ENCODE results near the gene TPH2. TPM values are rescaled to one million over a fixed set of nuclear protein-coding genes. Genes with fewer than 3 reads are reported as not detected.

TPH2 gene
- total and polyA plus RNA-seq, 2 of the 13 experiments (the other 11 are each of a cell fraction or from before 2014, with no cell fraction given): not detected

- TF ChIP-seq GRHL1 (CRISPR knock-in tag; conservative IDR thresholded peaks at IDR 0.05): no peak
- peak; percentile 44; the same call in 1 of the 2 replicates for TF ChIP-seq PHF21A (CRISPR knock-in tag; IDR thresholded peaks at IDR 0.05)
- no peak for TF ChIP-seq ZFYVE20 (CRISPR knock-in tag; IDR thresholded peaks at IDR 0.05; ENCODE audit: borderline replicate concordance, low read depth)
- TF ChIP-seq ZNF329 (CRISPR knock-in tag; IDR thresholded peaks at IDR 0.05; ENCODE audit: low read depth): no peak
- no peak; a peak in 1 of 4 replicates for TF ChIP-seq MAFK (conservative IDR thresholded peaks at IDR 0.05 in 1 of 2, IDR thresholded peaks at IDR 0.05 in 1 of 2; ENCODE audit: low read length in 2 of 2)
- TF ChIP-seq SIX1 (CRISPR knock-in tag; IDR thresholded peaks at IDR 0.05; ENCODE audit: borderline replicate concordance): peak; percentile 20; the same call in 1 of the 2 replicates
- peak; percentile 91 for TF ChIP-seq AHDC1 (CRISPR knock-in tag; IDR thresholded peaks at IDR 0.05; ENCODE audit: borderline replicate concordance)
- TF ChIP-seq ZFP37 (CRISPR knock-in tag; IDR thresholded peaks at IDR 0.05; ENCODE audit: borderline replicate concordance): no peak
- 0 out of 2 replicates have a peak, but pooled peaks have one; percentile 32 for TF ChIP-seq MYPOP (CRISPR knock-in tag; IDR thresholded peaks at IDR 0.05)
- TF ChIP-seq BCL3 (CRISPR knock-in tag; IDR thresholded peaks at IDR 0.05): no peak
- TF ChIP-seq ZBTB14 (CRISPR knock-in tag; IDR thresholded peaks at IDR 0.05): no peak
- TF ChIP-seq HCFC1 (IDR thresholded peaks at IDR 0.05; ENCODE audit: low read depth, low read length): no peak
- TF ChIP-seq ZSCAN12 (CRISPR knock-in tag; IDR thresholded peaks at IDR 0.05): no peak
- TF ChIP-seq KLF11 (CRISPR knock-in tag; IDR thresholded peaks at IDR 0.05): no peak
- TF ChIP-seq SOX13 (IDR thresholded peaks at IDR 0.05): no peak
- TF ChIP-seq SOX13 (CRISPR knock-in tag; conservative IDR thresholded peaks at IDR 0.05 in 1 of 2, IDR thresholded peaks at IDR 0.05 in 1 of 2): peak in 1 of 2 experiments; percentile 70; a peak in 1 of 4 replicates
- TF ChIP-seq TAF15 (IDR thresholded peaks at IDR 0.05; ENCODE audit: low read depth, low read length, poor library complexity, severe bottlenecking): no peak
- TF ChIP-seq AGO1 (IDR thresholded peaks at IDR 0.05; ENCODE audit: low read depth, low read length, poor library complexity, severe bottlenecking): no peak
These were observed 9.0 kb downstream of the TPH2 start (continued) for GRCh38 chr12:71947645-71948105.

Measured in HepG2 (cell line).